Subcutaneous adipose tissue (tissue), 4 donors: ENCODE measurements around the gene SORBS1. TPM values are rescaled to one million over a fixed set of nuclear protein-coding genes. Genes with fewer than 3 reads are reported as not detected.

ENCODE experiments used
- CTCF ChIP-seq: fragments of 450-650 bp; IDR thresholded peaks from one replicate; pipeline ENCODE4 v1.5.1; 2016; ENCODE audit warnings: low read depth, mild to moderate bottlenecking, control low read depth, antibody characterized with exemption, moderate library complexity
- total RNA-seq, 4 donors: library from RNA; depleted of rRNA; stranded (reverse); fragments of >200 nt; gene quantifications; one replicate each; pipeline ENCODE4 v1.1.0, GENCODE V29; 2016

SORBS1 gene
- total RNA-seq, 4 donors from 2014 or later, result 460 to 715 (median 623) TPM

GRCh38 chr10:95505084-95505610, 56.0 kb downstream of the SORBS1 start:
- TF ChIP-seq CTCF, result no peak

DNA sequence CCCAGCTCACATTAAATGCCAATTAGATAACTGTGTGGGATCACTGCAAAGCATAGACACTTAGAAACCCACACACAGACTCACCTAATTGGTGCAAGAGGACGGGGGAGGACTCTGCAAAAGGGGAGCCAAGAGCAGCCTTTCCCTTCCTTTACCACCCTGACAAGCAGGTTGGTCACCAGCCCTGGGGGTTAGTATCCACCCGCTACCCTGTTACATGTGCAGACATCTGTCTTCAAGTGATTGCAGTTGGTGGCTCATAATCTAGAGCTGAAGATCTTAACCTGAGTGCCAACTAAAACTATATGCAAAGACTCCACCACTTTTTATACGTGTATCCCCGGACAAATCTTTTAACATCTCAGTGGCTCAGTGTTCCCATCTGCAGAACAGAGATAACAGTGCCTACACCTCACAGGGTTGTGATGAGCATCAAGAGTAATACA, 56.9 kb downstream of the SORBS1 start:
- TF ChIP-seq CTCF, result no peak

DNA sequence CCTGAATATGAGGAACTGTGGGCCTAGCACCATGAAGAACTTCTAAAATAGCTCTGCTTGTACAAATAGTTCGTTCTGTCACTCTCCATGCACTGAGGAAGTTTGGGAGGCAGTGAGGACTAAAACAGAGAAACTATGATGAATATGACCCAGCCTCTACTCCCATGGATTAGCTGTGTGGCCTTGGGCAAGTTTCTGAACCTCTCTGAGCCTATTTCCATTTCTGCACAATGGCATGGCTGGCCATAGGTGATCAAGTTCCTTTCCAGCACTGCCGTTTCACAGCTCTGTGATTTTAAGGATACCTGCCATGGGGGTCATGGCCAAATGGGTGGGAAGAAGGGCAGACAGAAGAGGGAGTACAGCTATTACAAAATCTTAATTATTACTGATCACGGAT, 57.6 kb downstream of the SORBS1 start:
- TF ChIP-seq CTCF, result no peak

GRCh38 chr10:95503001-95503400, 58.2 kb downstream of the SORBS1 start:
- no peak for TF ChIP-seq CTCF

DNA sequence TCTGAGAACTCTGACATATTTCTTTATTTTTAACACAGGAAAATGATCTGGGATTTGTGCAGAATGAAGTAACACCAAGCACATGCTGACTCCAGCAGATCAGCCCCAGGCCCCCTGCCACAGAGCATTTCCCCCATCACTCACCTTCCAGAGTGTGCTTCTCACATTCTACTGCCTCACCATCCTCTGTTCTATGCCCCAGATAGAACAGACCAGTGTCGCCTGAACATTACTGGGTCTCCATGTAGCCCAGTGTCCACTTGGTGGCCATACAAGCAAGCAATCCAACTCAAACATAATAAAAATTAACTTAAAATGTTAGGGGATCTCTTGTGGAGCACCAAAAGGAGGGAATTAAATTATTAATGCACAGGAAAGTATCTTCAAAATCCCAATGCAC, 58.8 kb downstream of the SORBS1 start:
- TF ChIP-seq CTCF, result no peak

GRCh38 chr10:95501203-95502094, 59.7 kb downstream of the SORBS1 start:
- no peak for TF ChIP-seq CTCF

DNA sequence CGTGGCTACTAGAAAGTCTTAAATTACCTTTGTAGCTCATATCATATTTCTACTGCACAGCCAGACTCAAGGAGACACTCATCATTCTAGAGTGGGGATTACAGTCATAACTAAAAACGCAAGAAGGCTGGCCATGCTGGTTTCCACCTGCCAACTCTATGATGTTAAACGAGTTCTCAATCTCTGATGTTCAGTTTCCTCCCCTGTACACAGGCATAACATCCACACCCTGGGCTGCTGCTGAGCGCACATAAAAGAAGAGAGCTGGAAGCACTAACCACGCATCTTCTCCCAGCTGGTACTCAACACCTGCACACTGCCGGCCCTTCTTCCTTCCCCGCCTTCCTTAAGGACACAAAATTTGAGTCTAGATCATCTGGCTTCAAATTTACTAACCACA, 60.5 kb downstream of the SORBS1 start:
- no peak for TF ChIP-seq CTCF
